Kidney epithelial cell (primary cell): ENCODE measurements around the gene APBB1IP. TPM values are rescaled to one million over a fixed set of nuclear protein-coding genes. Genes with fewer than 3 reads are reported as not detected.

ENCODE experiments used
- DNase-seq: peaks from one replicate; pipeline ENCODE4 v3.0.0-alpha.2; 2010; ENCODE audit warnings: low read depth
- H3K27me3 ChIP-seq: 2 replicates; pipeline ENCODE4 v1.6.0; 2011; ENCODE audit warnings: low read length; ENCODE audit not compliant: control insufficient read depth, insufficient read depth
- H3K36me3 ChIP-seq: 2 replicates; pipeline ENCODE4 v1.5.1; 2011; ENCODE audit warnings: low read length; ENCODE audit not compliant: control insufficient read depth, insufficient read depth
- H3K4me3 ChIP-seq: 2 replicates; pipeline ENCODE4 v1.5.1; 2011; ENCODE audit warnings: low read depth, mild to moderate bottlenecking, control low read depth, low read length
- CTCF ChIP-seq: IDR thresholded peaks from 2 replicates; pipeline ENCODE4 v1.5.1; 2011; ENCODE audit warnings: mild to moderate bottlenecking, moderate library complexity, low read length, control low read depth, inconsistent platforms; ENCODE audit not compliant: insufficient read depth, poor library complexity, severe bottlenecking
- total RNA-seq: library from RNA; depleted of rRNA; stranded (reverse); fragments of >200 nt; gene quantifications from 2 replicates; pipeline ENCODE4 v1.2.3, GENCODE V29; 2015

The APBB1IP gene
- total RNA-seq, 1 donor from 2014 or later: 1.8 TPM

GRCh38 chr10:26527018-26527417, 88.9 kb downstream of the APBB1IP start:
- Histone ChIP-seq H3K27me3 (no peaks in the 10 kb centered on the region), H3K36me3 (no peaks in the 10 kb centered on the region), H3K4me3 (no peak overlapping the region)
- no peak for DNase-seq
- no peak for TF ChIP-seq CTCF

- Histone ChIP-seq H3K4me3 (no peak overlapping the region), H3K27me3 (no peaks in the 10 kb centered on the region), H3K36me3 (no peaks in the 10 kb centered on the region)
- no peak for TF ChIP-seq CTCF
- DNase-seq: no peak
Observed at GRCh38 chr10:26528048-26528447, 89.9 kb downstream of the APBB1IP start.

GRCh38 chr10:26528715-26529393, 90.7 kb downstream of the APBB1IP start:
- Histone ChIP-seq H3K4me3 (no peak overlapping the region), H3K27me3 (no peaks in the 10 kb centered on the region), H3K36me3 (no peaks in the 10 kb centered on the region)
- no peak for DNase-seq
- TF ChIP-seq CTCF: no peak

- no peak for DNase-seq
- Histone ChIP-seq H3K36me3 (no peaks in the 10 kb centered on the region), H3K27me3 (no peaks in the 10 kb centered on the region), H3K4me3 (no peak overlapping the region)
- peak; percentile 16 for TF ChIP-seq CTCF
Observed at GRCh38 chr10:26534384-26534783, 96.2 kb downstream of the APBB1IP start.

GRCh38 chr10:26540601-26541000, 102.5 kb downstream of the APBB1IP start:
- DNase-seq: no peak
- TF ChIP-seq CTCF: no peak

More at GRCh38 chr10:26540601-26541000, 102.5 kb downstream of the APBB1IP start:
- H3K4me3 ChIP-seq: no peak overlapping the region
- H3K27me3 ChIP-seq: no peaks in the 10 kb centered on the region
- H3K36me3 ChIP-seq: no peaks in the 10 kb centered on the region
